CD4-positive, alpha-beta T cell treated with Interleukin-4 for 1 hour (primary cell): Measurements from ENCODE around the gene GLCCI1.

ENCODE experiments used
- DNase-seq, 2 donors: peaks; one replicate each; pipeline ENCODE4 v3.0.0-alpha.2; 2020 to 2022

Gene GLCCI1

GRCh38 chr7:7968544-7969305 is at the start of gene GLCCI1:
Gene GLCCI1 (plus strand): TSS chr7:7968796. CDS start chr7:7969351, 555 bp downstream.
- DNase-seq = peak; percentile 97 to 99

- DNase-seq = no peak
These were observed 49.1 kb upstream of the GLCCI1 start for GRCh38 chr7:7919449-7919945.

GRCh38 chr7:7920056-7920455 is 48.5 kb upstream of the GLCCI1 start:
- no peak for DNase-seq

DNA sequence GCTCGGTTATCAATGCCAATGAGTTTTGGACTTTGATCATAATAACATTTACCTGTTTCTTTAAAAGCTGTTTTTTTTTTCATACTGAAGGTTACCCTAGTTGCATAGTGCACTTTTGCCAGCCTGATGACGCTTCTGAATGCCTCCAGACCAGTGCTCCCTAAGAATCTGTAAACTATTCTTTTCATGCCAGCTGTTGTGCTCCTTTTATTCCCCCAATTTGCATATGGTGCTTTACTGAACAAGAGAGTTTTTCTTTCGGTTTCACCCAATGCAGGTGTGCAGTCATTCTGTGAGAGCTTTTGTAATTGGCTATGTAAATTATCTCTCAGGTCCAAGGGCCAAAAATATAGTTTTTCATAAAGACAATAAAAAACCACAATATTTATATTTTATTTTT is 48.1 kb upstream of the GLCCI1 start:
- peak; percentile 29 to 62 for DNase-seq

DNA sequence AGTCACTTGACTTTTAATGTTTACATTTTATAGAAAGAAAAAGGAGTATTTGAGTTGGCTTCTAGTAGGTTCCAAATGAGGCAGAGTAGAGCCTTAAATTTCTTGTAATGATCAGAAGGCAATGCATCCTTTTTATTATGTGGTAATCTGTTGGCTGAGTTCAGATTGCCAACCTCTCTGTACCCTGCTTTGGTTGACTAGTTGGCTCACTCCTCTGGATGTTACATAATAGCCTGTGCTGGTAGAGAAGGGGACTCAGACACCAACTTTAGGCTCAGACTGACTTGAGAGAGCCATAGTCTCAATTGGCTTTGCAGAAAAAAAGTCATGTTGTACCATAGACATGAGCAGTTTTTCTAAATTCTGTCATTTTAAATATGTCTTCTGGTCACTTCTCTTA is 46.8 kb upstream of the GLCCI1 start:
- DNase-seq = no peak

GRCh38 chr7:7922684-7923385 is 45.8 kb upstream of the GLCCI1 start:
- DNase-seq = no peak

GRCh38 chr7:7923818-7924217 is 44.8 kb upstream of the GLCCI1 start:
- no peak for DNase-seq

DNA sequence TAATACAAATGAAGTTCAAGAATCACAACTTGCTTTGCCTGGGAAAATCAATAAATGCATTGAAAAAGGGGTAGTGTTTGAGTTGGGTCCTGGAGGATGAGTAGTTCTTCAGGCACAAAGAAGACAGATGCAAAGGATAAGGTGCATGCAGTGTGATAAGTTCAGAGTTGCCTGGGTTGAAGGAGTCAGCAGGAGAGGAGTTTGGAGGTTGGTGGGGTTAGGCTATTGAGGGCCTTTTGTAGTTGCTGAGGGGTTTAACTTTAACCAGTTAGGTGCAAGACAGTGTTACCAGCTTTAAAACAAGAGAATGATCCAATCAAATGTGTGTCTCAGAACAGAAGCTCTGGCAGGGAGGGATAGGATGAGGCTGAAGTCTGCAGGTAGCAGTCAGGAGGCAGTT is 44.3 kb upstream of the GLCCI1 start:
- no peak for DNase-seq

DNA sequence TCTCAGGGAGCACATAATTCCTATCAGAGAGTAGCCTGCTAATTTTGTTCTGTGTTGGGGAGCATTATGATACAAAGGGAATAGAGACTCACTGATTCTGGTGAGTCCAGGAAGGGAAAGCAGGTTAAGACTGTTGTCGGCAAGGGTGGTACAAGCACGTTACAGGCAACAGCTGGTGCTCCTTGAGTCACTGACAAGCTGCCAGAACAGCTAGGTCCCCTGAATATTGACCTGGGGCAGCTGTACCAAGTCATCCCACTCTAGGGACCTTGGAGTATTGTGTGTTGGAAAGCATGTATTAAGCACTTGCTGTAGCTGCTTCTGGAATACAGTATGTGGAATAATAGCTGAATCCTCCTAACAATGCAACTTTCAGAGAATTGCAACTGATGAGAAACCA is 37.0 kb upstream of the GLCCI1 start:
- no peak for DNase-seq

- DNase-seq = no peak
These were observed 36.0 kb upstream of the GLCCI1 start for GRCh38 chr7:7932553-7932952.

DNA sequence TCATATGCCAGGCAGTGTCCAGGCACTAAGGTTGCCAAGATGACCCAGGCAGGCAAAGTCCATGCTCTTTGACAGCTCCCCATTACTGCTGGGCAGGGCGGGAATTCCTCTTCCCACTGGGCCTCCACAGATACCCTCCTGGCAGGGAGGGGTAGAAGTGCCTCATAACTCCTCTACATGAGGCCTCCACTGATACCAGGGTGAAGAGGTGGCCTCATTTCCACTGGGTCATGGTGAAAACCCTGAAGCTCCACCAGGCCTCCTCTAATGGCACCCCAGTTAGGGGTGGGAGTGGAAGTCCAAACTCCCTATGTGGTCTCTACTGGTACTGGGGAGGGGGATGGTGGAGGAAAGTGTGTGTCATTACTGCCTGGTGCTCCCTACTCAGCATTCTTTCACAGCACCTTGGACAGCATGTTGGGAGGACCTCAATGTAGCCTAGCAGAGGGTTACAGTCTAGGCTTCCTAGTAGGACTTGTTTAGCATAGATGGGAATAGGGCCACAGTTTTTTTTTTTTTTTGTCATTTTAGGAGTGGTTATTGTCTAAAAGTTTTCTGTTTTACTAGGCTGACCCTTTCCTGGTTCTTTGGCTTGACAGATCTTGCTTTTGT is 34.6 kb upstream of the GLCCI1 start:
- DNase-seq = no peak

DNA sequence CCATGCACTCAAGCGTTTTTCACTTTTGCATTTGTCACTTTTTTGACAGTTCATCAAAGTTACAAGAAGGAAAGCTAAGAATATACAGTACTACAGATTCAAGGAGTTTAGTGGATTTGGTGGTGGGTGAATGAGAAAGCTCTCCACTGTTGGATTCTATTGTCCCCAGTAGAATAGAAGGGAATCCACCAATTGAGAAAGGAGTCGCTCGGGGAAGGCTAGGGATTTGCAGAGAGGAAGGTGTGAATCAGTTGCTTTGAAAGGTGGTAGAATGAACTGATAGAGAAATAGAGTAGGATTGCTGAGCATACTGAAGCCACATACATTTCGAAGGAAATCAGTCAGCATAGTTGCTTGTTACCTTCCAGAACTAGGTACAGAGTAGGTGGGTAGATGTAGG is 33.7 kb upstream of the GLCCI1 start:
- DNase-seq = no peak

DNA sequence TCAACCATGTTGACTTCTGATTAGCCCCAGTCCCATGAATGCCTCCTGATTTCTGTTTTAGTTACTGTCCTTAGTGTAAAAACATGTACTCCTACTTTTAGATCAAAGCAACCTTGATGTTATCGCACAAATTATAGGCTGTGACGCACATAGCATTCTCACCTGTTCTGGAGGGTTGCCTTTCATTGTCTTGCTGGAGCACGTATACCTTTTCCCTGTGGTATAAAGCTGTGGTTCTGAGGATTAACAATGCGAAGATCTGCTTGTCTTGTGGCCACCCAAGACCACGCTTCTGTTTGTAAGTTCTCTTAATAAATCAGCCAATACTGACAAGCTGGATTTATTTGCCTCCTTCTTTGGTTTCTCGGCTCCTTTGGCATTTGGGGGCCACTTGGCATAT is 30.1 kb upstream of the GLCCI1 start:
- DNase-seq = no peak

- no peak for DNase-seq
These were observed 24.6 kb upstream of the GLCCI1 start for GRCh38 chr7:7943951-7944350.

DNA sequence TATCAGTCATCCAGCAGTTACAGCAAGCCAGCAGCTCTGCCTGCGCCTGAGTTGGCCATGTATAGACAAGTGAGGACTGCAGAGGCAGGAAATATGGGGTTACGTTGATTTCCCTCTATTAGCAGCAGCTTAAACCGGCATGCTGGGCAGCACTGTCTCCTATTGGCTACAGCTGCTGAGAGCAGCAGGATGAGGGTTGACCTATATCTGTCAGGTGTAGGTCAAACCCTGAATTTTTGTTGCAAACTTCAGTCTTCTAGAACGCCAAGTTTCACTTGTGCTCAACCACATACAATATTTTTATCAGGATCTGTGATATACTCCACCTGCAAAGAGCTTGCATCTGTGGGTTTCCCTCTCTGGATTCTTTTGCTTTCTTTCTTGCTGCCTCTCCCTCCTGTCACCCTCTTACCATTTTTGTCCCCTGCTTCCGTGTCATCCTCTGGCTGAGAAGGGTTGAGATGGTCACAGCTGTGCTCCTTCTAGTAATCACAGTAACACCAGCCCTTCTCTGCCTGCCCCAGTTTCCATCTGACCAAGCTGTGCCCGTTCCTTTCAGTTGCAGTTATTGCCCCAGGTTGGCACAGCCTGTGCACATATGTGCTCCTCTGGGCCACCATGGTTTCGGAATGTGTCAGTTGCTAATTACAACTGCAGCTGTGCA is 23.8 kb upstream of the GLCCI1 start:
- peak; percentile 58 to 72 for DNase-seq

- no peak for DNase-seq
These were observed 22.1 kb upstream of the GLCCI1 start for GRCh38 chr7:7946486-7946885.

- no peak for DNase-seq
These were observed 20.4 kb upstream of the GLCCI1 start for GRCh38 chr7:7948232-7948631.

DNA sequence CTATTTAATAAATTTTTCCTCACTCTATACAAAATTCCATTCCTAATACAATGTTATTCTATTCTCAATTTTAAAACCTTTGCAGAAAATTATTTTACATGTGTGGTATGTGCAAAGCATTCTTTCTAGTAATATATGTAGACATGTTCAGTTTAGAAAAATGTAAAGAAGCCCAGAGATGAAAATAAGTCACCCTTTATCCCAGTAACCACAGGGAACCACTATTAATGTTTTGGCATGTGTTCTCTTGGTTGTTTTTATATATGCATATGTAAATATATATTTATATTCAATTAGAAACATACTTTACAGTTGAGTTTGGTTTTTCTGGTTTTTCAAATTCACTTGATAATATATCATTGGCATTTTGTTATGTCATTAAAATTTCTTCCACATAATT is 14.8 kb upstream of the GLCCI1 start:
- DNase-seq = no peak

- no peak for DNase-seq
These were observed 12.0 kb upstream of the GLCCI1 start for GRCh38 chr7:7956531-7957128.

DNA sequence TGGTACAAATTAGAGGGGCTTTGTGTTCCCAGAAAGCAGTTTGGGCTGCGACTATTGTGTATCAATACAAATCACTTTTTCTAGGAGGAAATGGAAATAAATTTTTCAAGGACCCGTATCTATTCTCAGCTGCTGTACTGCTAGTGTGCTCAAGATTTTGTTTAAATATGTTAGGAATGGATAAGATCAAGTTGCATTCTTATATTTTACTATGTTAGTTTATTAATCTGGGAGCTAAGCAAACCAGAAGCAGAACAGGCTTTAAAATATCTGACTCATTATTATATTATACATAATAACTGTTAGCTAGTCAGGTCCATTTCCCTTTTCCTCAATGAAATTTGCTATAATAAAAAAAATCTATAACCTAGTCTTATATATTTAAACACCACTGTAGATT is 11.1 kb upstream of the GLCCI1 start:
- DNase-seq = no peak

DNA sequence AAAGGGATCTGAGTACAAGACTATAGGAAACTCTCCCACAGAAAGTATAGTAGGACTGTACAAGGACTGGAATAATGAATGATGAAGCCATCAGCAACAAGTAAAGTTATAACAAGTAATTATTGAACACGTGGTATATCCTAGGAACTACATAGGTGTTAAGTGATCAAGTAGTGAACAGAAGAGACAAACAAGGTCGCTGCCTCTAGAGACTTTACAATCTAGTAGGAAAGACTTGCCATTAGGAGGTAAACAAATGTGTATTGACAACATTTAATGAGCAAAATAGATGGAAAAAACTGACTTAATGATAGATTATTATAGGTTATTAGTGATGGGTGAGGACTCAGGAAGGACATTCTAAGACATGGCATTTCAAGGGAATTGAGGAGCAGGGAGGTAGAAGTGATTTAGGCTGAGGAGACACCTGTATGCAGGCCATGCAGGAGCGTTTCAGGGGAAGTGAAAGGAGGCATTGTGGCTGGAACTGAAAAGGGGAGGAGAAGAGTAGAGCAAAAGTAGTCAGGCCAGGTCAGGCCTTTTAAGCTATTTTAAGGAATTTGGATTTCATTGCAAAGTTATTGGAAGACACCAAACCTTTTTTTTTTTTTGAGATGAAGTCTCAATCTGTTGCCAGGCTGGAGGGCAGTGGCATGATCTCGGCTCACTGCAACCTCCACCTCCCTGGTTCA is 8.5 kb upstream of the GLCCI1 start:
- DNase-seq = no peak

- no peak for DNase-seq
These were observed 5.7 kb upstream of the GLCCI1 start for GRCh38 chr7:7962851-7963250.
